ENCODE results near the gene MLLT3.

Gene MLLT3

GRCh38 chr9:20553558-20554149, 68.6 kb downstream of the MLLT3 start:
- no peak for DNase-seq (ENCODE audit: low read depth)

- no peak for DNase-seq (ENCODE audit: low read depth)
Measured at GRCh38 chr9:20552874-20553557, 69.3 kb downstream of the MLLT3 start.

GRCh38 chr9:20551835-20552234, 70.5 kb downstream of the MLLT3 start:
- no peak for DNase-seq (ENCODE audit: low read depth)

GRCh38 chr9:20551236-20551635, 71.1 kb downstream of the MLLT3 start:
- DNase-seq (ENCODE audit: low read depth): no peak

GRCh38 chr9:20550326-20550725, 72.0 kb downstream of the MLLT3 start:
- DNase-seq (ENCODE audit: low read depth): no peak

GRCh38 chr9:20549053-20549452, 73.2 kb downstream of the MLLT3 start:
- no peak for DNase-seq (ENCODE audit: low read depth)

GRCh38 chr9:20545023-20545622, 77.2 kb downstream of the MLLT3 start:
- no peak for DNase-seq (ENCODE audit: low read depth)

GRCh38 chr9:20540169-20540863, 82.0 kb downstream of the MLLT3 start:
- no peak for DNase-seq (ENCODE audit: low read depth)

- DNase-seq (ENCODE audit: low read depth): peak; percentile 17
Measured at GRCh38 chr9:20538956-20539355, 83.3 kb downstream of the MLLT3 start.

GRCh38 chr9:20538092-20538491, 84.2 kb downstream of the MLLT3 start:
- DNase-seq (ENCODE audit: low read depth): no peak

- no peak for DNase-seq (ENCODE audit: low read depth)
Measured at GRCh38 chr9:20537294-20537693, 85.0 kb downstream of the MLLT3 start.

GRCh38 chr9:20532584-20532983, 89.7 kb downstream of the MLLT3 start:
- no peak for DNase-seq (ENCODE audit: low read depth)

- DNase-seq (ENCODE audit: low read depth): no peak
Measured at GRCh38 chr9:20529837-20530236, 92.5 kb downstream of the MLLT3 start.

GRCh38 chr9:20528253-20528652, 94.0 kb downstream of the MLLT3 start:
- no peak for DNase-seq (ENCODE audit: low read depth)

GRCh38 chr9:20526500-20527319, 95.6 kb downstream of the MLLT3 start:
- DNase-seq (ENCODE audit: low read depth): no peak

GRCh38 chr9:20524776-20525175, 97.5 kb downstream of the MLLT3 start:
- no peak for DNase-seq (ENCODE audit: low read depth)

- DNase-seq (ENCODE audit: low read depth): no peak
Measured at GRCh38 chr9:20518737-20519136, 103.6 kb downstream of the MLLT3 start.

GRCh38 chr9:20513126-20513913, 109.0 kb downstream of the MLLT3 start:
- DNase-seq (ENCODE audit: low read depth): no peak

- no peak for DNase-seq (ENCODE audit: low read depth)
Measured at GRCh38 chr9:20512636-20513035, 109.7 kb downstream of the MLLT3 start.

- peak; percentile 35 for DNase-seq (ENCODE audit: low read depth)
Measured at GRCh38 chr9:20512106-20512505, 110.2 kb downstream of the MLLT3 start.

- no peak for DNase-seq (ENCODE audit: low read depth)
Measured at GRCh38 chr9:20511686-20512085, 110.6 kb downstream of the MLLT3 start.
